SJCRH30 (cell line): ENCODE data around the gene GUCA2A. TPM values are rescaled to one million over a fixed set of nuclear protein-coding genes. Genes with fewer than 3 reads are reported as not detected.

ENCODE experiments used
- DNase-seq, 2 experiments: peaks; one replicate each; pipeline ENCODE4 v3.0.0-alpha.2; 2015 to 2020
- H3K27ac ChIP-seq: fragments of 250-450 bp; sonication (Bioruptor Pico); 2 replicates; pipeline ENCODE4 v1.5.1; 2020; ENCODE audit warnings: mild to moderate bottlenecking, moderate library complexity
- H3K27me3 ChIP-seq: fragments of 250-450 bp; sonication (Bioruptor Pico); 2 replicates; pipeline ENCODE4 v1.5.1; 2020; ENCODE audit warnings: mild to moderate bottlenecking, moderate library complexity
- H3K36me3 ChIP-seq: fragments of 250-450 bp; sonication (Bioruptor Pico); 2 replicates; pipeline ENCODE4 v1.5.1; 2020; ENCODE audit warnings: mild to moderate bottlenecking, moderate library complexity
- H3K4me1 ChIP-seq: fragments of 250-450 bp; sonication (Bioruptor Pico); 2 replicates; pipeline ENCODE4 v1.5.1; 2020; ENCODE audit warnings: mild to moderate bottlenecking, moderate library complexity
- H3K4me3 ChIP-seq: fragments of 250-450 bp; sonication (Bioruptor Pico); 2 replicates; pipeline ENCODE4 v1.5.1; 2020; ENCODE audit warnings: mild to moderate bottlenecking, moderate library complexity
- H3K9me3 ChIP-seq: fragments of 250-450 bp; sonication (Bioruptor Pico); replicated peaks from 2 replicates; pipeline ENCODE4 v1.5.1; 2020; ENCODE audit warnings: mild to moderate bottlenecking, moderate library complexity
- total RNA-seq: library from RNA; depleted of rRNA; stranded (reverse); fragments of >200 nt; shearing (Covaris generic); gene quantifications from 2 replicates; pipeline ENCODE4 v1.2.3, GENCODE V29; 2014

The GUCA2A gene
- total RNA-seq, 1 experiment from 2014 or later: not detected

DNA sequence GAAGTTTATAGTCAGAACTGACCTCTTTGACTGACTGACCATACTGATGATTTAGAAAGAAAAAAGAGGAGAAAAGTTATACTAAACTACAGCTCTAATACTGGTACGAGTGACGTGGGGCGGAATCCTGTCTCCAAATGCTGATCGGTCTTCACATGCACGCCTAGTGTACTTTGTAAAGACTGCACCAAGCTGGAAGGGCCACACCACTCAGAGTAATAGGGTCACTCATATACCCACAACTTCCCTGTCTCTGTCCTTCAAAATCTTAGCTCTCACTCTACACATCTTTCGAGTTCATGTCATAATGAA, 19.4 kb upstream of the GUCA2A start:
- peaks cover 68% of the 10 kb centered on the region for H3K36me3 ChIP-seq

GRCh38 chr1:42183210-42183956, 18.8 kb upstream of the GUCA2A start:
- no peaks in the 10 kb centered on the region for H3K27me3 ChIP-seq
- no peaks in the 10 kb centered on the region for H3K9me3 ChIP-seq
- no peak overlapping the region for H3K4me3 ChIP-seq
- DNase-seq: no peak
- peaks cover 63% of the 10 kb centered on the region for H3K36me3 ChIP-seq
- H3K4me1 ChIP-seq: peaks cover 16% of the 10 kb centered on the region
- no peak overlapping the region for H3K27ac ChIP-seq

More for the DNA sequence above, 19.4 kb upstream of the GUCA2A start:
- Histone ChIP-seq H3K4me1 (peaks cover 16% of the 10 kb centered on the region), H3K9me3 (no peaks in the 10 kb centered on the region), H3K4me3 (no peak overlapping the region), H3K27me3 (no peaks in the 10 kb centered on the region), H3K27ac (no peak overlapping the region)
- DNase-seq: no peak

GRCh38 chr1:42181687-42182086, 17.1 kb upstream of the GUCA2A start:
- DNase-seq: no peak
- Histone ChIP-seq H3K4me1 (peaks cover 14% of the 10 kb centered on the region), H3K27me3 (no peaks in the 10 kb centered on the region), H3K4me3 (no peak overlapping the region), H3K27ac (no peak overlapping the region), H3K36me3 (peaks cover 51% of the 10 kb centered on the region), H3K9me3 (no peaks in the 10 kb centered on the region)

GRCh38 chr1:42179900-42180329, 15.4 kb upstream of the GUCA2A start:
- Histone ChIP-seq H3K4me3 (no peak overlapping the region), H3K36me3 (peaks cover 43% of the 10 kb centered on the region), H3K27ac (no peak overlapping the region), H3K27me3 (no peaks in the 10 kb centered on the region), H3K4me1 (no peaks in the 10 kb centered on the region; the same call in 1 of the 2 replicates), H3K9me3 (no peaks in the 10 kb centered on the region)
- no peak for DNase-seq

GRCh38 chr1:42179275-42179674, 14.7 kb upstream of the GUCA2A start:
- Histone ChIP-seq H3K36me3 (peaks cover 37% of the 10 kb centered on the region), H3K4me1 (no peaks in the 10 kb centered on the region; the same call in 1 of the 2 replicates), H3K9me3 (no peaks in the 10 kb centered on the region), H3K4me3 (no peak overlapping the region), H3K27ac (no peak overlapping the region), H3K27me3 (no peaks in the 10 kb centered on the region)
- DNase-seq: no peak

DNA sequence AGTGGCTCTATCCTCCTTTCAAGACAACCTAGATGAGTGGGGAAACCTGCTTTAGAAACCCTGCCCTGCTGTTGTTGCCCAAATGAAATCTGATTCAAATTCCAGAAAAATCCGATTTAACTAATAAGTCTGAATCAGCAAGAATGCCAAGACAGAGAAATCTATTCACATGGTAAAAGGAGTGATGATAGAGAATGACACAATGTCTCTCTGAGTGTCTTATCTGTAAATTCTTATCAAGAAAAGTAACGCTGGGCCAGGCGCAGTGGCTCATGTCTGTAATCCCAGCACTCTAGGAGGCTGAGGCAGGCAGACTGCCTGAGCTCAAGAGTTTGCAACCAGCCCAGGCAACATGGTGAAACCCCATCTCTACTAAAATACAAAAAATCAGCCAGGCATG, 13.7 kb upstream of the GUCA2A start:
- H3K9me3 ChIP-seq: no peaks in the 10 kb centered on the region
- H3K4me3 ChIP-seq: no peak overlapping the region
- H3K27me3 ChIP-seq: no peaks in the 10 kb centered on the region
- no peak for DNase-seq
- H3K4me1 ChIP-seq: 0 out of 2 replicates have a peak, but pooled peaks cover 2% of the 10 kb centered on the region
- no peak overlapping the region for H3K27ac ChIP-seq
- H3K36me3 ChIP-seq: peaks cover 30% of the 10 kb centered on the region

DNA sequence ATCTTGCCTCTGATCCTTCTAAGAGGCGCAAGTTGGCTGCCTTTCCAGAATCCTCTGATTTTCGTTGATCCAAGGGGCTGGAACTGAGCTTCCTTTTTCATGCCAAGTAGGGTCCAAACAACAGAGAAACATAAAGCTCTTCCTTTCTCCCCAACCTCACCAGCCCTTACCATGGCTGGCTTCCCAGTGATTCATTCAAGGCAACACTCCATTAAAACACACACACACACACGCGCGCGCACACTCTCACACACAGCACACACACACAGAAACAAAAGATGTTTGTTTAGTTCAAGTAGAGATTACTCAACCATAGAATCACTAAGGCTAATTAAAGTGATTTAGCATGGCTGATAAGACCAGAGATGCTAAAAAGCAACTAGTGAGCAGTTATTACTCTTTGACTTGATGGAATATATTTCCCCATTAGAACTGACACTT, 13.0 kb upstream of the GUCA2A start:
- 0 out of 2 replicates have a peak, but pooled peaks cover 2% of the 10 kb centered on the region for H3K4me1 ChIP-seq
- no peak overlapping the region for H3K4me3 ChIP-seq
- H3K36me3 ChIP-seq: peaks cover 30% of the 10 kb centered on the region
- DNase-seq: no peak
- no peak overlapping the region for H3K27ac ChIP-seq
- no peaks in the 10 kb centered on the region for H3K9me3 ChIP-seq
- no peaks in the 10 kb centered on the region for H3K27me3 ChIP-seq

DNA sequence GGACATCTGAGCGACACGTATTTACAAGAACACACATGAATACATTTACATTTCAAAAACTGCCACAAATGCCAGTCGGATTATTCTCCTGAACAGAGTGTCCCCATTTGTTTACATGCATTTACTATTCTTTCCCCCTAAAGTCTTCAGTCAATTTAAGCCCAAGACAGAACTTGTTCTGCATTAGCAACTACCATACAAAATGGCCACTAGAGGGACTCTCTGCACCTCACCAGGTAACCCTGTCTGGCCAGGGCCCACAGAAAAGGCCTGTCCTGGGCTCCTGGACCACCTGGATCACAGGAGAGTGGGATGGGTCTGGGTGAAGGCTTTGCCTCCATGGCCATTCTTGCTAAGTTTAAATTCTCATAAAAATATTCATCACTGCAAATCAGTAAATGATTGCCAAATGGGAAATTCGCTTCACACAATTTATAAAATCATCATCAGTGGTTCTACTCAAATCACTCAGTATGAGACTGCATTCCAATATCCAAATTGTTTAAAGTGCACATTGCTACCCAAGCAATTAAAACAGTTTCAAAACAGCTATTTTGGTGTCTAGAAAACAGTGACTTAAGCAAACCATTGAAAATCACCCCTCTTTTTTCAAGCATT, 12.5 kb upstream of the GUCA2A start:
- Histone ChIP-seq H3K27me3 (no peaks in the 10 kb centered on the region), H3K4me3 (no peak overlapping the region), H3K9me3 (no peaks in the 10 kb centered on the region), H3K4me1 (0 out of 2 replicates have a peak, but pooled peaks cover 2% of the 10 kb centered on the region), H3K27ac (no peak overlapping the region), H3K36me3 (peaks cover 30% of the 10 kb centered on the region)
- DNase-seq: peak; percentile 43 to 64

DNA sequence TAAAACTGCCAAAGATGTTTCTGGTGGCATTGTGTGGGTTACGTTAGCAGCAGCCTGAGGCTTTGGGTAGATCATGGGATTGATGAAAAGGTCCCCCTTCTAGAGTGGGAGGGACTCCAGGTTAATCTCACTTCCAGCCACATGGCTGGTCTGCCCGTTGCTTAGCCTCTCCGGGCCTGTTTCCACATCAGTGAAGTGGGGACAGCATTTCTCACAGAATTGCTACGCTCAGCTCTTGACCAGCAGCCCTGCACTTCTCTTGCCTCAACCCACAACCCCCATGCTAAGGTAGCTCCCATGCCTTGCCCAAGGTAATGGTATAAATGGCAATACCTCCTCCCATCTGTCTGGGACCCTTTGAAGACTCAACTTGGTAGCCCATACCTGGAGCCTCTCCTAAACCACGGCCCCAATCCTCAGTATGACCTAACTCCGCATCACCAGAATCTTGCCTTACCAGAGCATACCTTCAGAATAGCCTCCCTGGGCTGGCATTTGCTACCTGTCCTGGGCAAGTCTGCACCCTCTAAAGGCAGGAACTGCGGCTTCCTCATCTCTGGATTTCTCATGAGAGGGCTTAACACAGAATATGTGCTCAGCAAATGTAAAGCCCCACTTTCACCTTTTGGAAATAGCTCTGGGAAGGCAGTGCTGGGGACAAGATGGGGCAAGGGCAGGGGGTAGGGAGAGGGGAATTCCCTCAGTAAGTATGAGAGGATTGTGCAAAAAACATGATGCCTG, 10.9 kb upstream of the GUCA2A start:
- peaks cover 10% of the 10 kb centered on the region for H3K4me1 ChIP-seq
- DNase-seq: no peak
- H3K27ac ChIP-seq: no peak overlapping the region
- H3K4me3 ChIP-seq: no peak overlapping the region
- H3K9me3 ChIP-seq: no peaks in the 10 kb centered on the region
- peaks cover 16% of the 10 kb centered on the region for H3K36me3 ChIP-seq
- no peaks in the 10 kb centered on the region for H3K27me3 ChIP-seq

- no peak for DNase-seq
- no peak overlapping the region for H3K27ac ChIP-seq
- H3K4me3 ChIP-seq: no peak overlapping the region
- peaks cover 11% of the 10 kb centered on the region for H3K4me1 ChIP-seq
- H3K9me3 ChIP-seq: no peaks in the 10 kb centered on the region
- no peaks in the 10 kb centered on the region for H3K27me3 ChIP-seq
- H3K36me3 ChIP-seq: peaks cover 7% of the 10 kb centered on the region
These were observed 9.6 kb upstream of the GUCA2A start for GRCh38 chr1:42173961-42174735.

DNA sequence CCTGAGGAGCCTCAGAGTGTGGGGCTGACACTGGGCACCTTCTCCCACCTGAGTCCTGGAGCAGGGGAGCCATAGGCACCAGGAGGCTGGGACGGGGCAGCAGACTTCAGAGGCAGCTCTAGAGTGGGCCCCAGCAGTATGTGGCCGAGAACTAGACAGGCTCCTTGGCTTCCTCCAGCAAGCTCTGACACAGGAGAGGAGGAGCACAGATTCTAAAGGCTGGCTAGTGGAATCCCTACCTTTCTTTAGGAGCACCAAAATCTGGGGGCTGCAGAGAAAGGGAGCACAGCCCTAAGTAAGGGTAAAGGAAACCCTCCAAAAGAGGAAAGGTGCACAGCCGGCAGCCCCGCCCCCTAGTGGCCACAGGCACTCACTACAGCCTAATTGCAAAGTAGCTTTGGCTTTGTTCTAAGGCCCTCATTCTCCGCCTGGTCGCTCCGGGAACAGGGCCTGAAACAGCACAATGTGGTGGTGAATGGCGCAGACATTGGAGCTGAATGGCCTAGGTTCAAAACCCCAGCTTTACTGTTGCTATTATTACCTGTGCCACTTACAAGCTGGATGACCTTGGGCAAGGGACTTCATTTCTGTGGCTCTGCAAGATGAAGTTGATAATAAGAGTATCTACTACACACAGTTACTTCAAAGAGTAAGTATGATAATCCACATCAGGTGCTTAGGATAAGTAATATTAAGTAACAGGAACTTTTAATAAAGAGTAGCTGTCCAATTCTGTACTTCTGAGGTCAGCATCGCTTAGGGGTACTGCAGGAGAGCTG, 8.8 kb upstream of the GUCA2A start:
- Histone ChIP-seq H3K4me3 (no peak overlapping the region), H3K27me3 (no peaks in the 10 kb centered on the region), H3K9me3 (no peaks in the 10 kb centered on the region), H3K36me3 (peaks cover 6% of the 10 kb centered on the region; the same call in 1 of the 2 replicates), H3K27ac (no peak overlapping the region), H3K4me1 (peaks cover 11% of the 10 kb centered on the region)
- peak; percentile 50 to 80 for DNase-seq

DNA sequence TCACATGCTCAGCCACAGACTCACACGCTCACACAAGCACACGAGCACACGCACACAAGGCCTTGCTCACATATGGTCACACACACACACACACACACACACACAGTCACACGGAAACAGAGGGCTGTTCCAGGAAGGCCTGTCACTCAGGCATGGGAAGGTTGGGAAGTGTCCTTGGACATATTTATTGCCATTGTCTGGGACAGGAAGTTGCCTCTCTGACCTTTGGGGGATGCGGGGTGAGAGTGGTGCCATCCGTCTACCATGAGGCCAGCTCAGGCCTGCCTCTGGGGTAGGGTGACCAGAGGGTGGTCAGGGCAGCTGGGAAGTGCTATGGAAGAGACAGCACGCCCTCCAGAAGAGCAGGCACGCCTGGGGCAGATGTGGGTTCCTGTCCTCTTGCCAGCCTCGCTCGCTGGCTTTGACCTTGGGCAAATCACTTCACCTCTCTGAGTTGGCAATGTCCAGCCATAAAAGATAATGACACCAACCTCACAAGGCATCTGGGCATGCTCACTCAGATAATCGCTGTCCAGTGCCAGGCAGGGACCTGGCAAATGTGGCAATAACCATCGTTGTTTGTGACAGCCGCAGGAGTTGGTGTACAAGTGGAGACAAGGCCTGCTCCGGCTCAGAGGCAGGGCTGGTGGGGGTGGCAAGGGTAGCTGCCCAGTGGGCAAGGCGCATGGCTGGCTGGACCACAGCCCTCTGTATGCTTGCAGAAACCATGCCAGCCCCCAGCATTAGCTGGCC, 8.0 kb upstream of the GUCA2A start:
- no peak overlapping the region for H3K27ac ChIP-seq
- no peak overlapping the region for H3K4me3 ChIP-seq
- H3K4me1 ChIP-seq: peaks cover 11% of the 10 kb centered on the region
- no peak for DNase-seq
- no peaks in the 10 kb centered on the region for H3K9me3 ChIP-seq
- H3K27me3 ChIP-seq: no peaks in the 10 kb centered on the region
- H3K36me3 ChIP-seq: peaks cover 6% of the 10 kb centered on the region; the same call in 1 of the 2 replicates

DNA sequence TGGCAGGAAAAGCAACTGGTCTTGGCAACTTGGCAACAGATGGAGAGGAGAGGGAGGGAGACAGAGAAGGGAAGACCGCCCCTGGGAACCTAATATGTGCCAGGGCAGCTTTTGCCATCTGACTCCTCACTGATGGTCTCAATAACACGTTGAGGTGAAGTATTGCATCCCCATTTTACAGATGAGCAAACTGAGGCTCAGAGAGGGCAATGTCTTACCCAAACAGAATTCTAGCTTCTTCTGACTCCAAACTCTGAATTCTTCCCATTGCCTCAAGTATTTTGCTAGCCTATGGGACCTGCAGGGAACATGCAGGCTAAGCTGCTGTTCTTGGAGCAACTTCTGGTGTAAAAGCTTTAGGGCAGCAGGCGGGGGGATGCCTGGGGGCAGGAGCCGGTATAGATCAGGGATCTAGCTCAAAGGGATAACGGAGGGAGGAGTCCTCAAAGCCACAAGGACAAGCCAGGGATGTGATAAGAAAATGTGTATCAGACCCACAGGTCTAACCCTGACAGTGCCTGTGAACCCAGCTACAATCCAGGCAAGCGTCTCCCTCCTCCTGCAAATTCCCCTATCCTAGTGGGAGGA, 7.2 kb upstream of the GUCA2A start:
- no peak for DNase-seq
- no peak overlapping the region for H3K4me3 ChIP-seq
- peaks cover 11% of the 10 kb centered on the region for H3K4me1 ChIP-seq
- 0 out of 2 replicates have a peak, but pooled peaks cover 3% of the 10 kb centered on the region for H3K36me3 ChIP-seq
- H3K27ac ChIP-seq: no peak overlapping the region
- no peaks in the 10 kb centered on the region for H3K27me3 ChIP-seq
- H3K9me3 ChIP-seq: no peaks in the 10 kb centered on the region
